Adrenal gland (tissue), 12 donors: ENCODE measurements around the gene ERC2. TPM values are rescaled to one million over a fixed set of nuclear protein-coding genes. Genes with fewer than 3 reads are reported as not detected.

ENCODE experiments used
- DNase-seq, 7 donors: peaks; one replicate each; pipeline ENCODE4 v3.0.0-alpha.2; 2019 to 2020
- H3K27ac ChIP-seq, 5 donors: fragments of 200-600 bp; sonication (generic) in 4 of 5; 1 replicate in 3 of 5; 2 replicates in 2 of 5; pipeline versions ENCODE4 v1.5.1 to v1.8.0; 2016 to 2020; ENCODE audit warnings: mild to moderate bottlenecking in 1 of 5
- H3K27me3 ChIP-seq: fragments of 200-600 bp; 2 replicates; pipeline ENCODE4 v1.8.0; 2021
- H3K36me3 ChIP-seq, 2 donors: fragments of 200-600 bp; replicated peaks in 1 of 2; 1 replicate in 1 of 2; 2 replicates in 1 of 2; pipeline versions ENCODE4 v1.5.1 to v1.8.0; 2018 to 2022
- H3K4me1 ChIP-seq, 2 donors: fragments of 200-600 bp; replicated peaks in 1 of 2; 1 replicate in 1 of 2; 2 replicates in 1 of 2; pipeline versions ENCODE4 v1.5.1 to v1.8.0; 2018 to 2021
- H3K4me3 ChIP-seq, 4 donors: fragments of 200-600 bp; sonication (generic) in 3 of 4; one replicate each; pipeline ENCODE4 v1.5.1; 2016 to 2018
- H3K9me3 ChIP-seq, 3 donors: fragments of 200-600 bp; sonication (generic) in 1 of 3; replicated peaks in 1 of 3; 1 replicate in 2 of 3; 2 replicates in 1 of 3; pipeline versions ENCODE4 v1.5.1 to v1.8.0; 2016 to 2021
- POLR2A ChIP-seq, 2 donors: fragments of 450-650 bp; IDR thresholded peaks; one replicate each; pipeline ENCODE4 v1.6.1; 2017; ENCODE audit warnings: antibody characterized with exemption in 2 of 2, mild to moderate bottlenecking in 2 of 2, moderate library complexity in 1 of 2
- WGBS, 4 donors: extraction: QIAGEN DNeasy Blood & Tissue Kit in 2 of 4; methylation state at CpG; one replicate each; pipeline versions ENCODE4 v1.1.5 to v1.1.7; 2013 to 2017; 5-methylcytosine and 5-hydroxymethylcytosine counted together
- intact Hi-C, 2 donors: fragments of 100-400 bp; cut with DNase I; formaldehyde crosslinking; loops; one replicate each; pipeline versions ENCODE4 v1.14.1 to v1.15.0; 2022 to 2023
- polyA plus RNA-seq, 3 donors: library from polyadenylated mRNA; stranded (reverse); fragments of 200-250 nt in 2 of 3; fragments of 350-450 nt in 1 of 3; fragmentation: Illumina TruSeq in 1 of 3; extraction: RNeasy Lipid Tissue Mini Kit (QIAGEN cat#74804) in 1 of 3; gene quantifications; one replicate each; pipeline ENCODE4 v1.2.3, GENCODE V29; 2013 to 2014
- total RNA-seq, 9 donors: library from RNA; depleted of rRNA in 4 of 9; stranded (reverse); fragments of >200 nt in 4 of 9; fragments of 120-200 nt in 1 of 9; fragmentation: NEBNext Ultra II Directional in 1 of 9; extraction: Animal tissue kit (Norgen Biotek cat#: 25700) in 1 of 9; gene quantifications; one replicate each; pipeline versions ENCODE4 v1.1.0 to v1.2.4, GENCODE V29; 2013 to 2023
- TF ChIP-seq, protein P1 (sequence below), 6 experiments: fragments of 450-650 bp in 4 of 6; fragments of 200-600 bp in 2 of 6; sonication (generic) in 1 of 6; IDR thresholded peaks; 1 replicate in 5 of 6; 2 replicates in 1 of 6; pipeline versions ENCODE4 v1.5.1 to v1.8.0; 2016 to 2021; ENCODE audit warnings: antibody characterized with exemption in 6 of 6, mild to moderate bottlenecking in 2 of 6, moderate library complexity in 1 of 6
- donor health status: healthy with polysubstance abuse.
- donor health status: Bipolar disorder and iron deficiency.
- donor health status: DM: yes; HTN: yes; CAD: no.
- donor health status: DM: no; HTN: no; CAD: no.
- donor health status: DM: no; HTN: no; CAD: no.
- donor health status: DM: yes; HTN: yes; CAD: no.

The ERC2 gene
- total and polyA plus RNA-seq, 12 donors = 0.47 to 5.8 (median 1.5) TPM

GRCh38 chr3:55588146-55588765, 880.0 kb downstream of the ERC2 start:
- Histone ChIP-seq H3K36me3 (no peaks in the 10 kb centered on the region), H3K27ac (no peak overlapping the region), H3K4me1 (no peaks in the 10 kb centered on the region), H3K4me3 (no peak overlapping the region), H3K9me3 (no peaks in the 10 kb centered on the region), H3K27me3 (no peaks in the 10 kb centered on the region)
- no peak for DNase-seq
- no peak for TF ChIP-seq POLR2A (IDR thresholded peaks at IDR 0.05)
- 69 to 78% (median 74%) methylated on average over 10 of the region's 10 CpGs for WGBS, 4 donors
- intact Hi-C loops = no loop called here

- TF ChIP-seq POLR2A (IDR thresholded peaks at IDR 0.05) = no peak
- TF ChIP-seq, protein P1, sequence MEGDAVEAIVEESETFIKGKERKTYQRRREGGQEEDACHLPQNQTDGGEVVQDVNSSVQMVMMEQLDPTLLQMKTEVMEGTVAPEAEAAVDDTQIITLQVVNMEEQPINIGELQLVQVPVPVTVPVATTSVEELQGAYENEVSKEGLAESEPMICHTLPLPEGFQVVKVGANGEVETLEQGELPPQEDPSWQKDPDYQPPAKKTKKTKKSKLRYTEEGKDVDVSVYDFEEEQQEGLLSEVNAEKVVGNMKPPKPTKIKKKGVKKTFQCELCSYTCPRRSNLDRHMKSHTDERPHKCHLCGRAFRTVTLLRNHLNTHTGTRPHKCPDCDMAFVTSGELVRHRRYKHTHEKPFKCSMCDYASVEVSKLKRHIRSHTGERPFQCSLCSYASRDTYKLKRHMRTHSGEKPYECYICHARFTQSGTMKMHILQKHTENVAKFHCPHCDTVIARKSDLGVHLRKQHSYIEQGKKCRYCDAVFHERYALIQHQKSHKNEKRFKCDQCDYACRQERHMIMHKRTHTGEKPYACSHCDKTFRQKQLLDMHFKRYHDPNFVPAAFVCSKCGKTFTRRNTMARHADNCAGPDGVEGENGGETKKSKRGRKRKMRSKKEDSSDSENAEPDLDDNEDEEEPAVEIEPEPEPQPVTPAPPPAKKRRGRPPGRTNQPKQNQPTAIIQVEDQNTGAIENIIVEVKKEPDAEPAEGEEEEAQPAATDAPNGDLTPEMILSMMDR (IDR thresholded peaks at IDR 0.05) = no peak
- no peak for DNase-seq
- Histone ChIP-seq H3K4me1 (no peaks in the 10 kb centered on the region), H3K4me3 (no peak overlapping the region), H3K27me3 (no peaks in the 10 kb centered on the region), H3K27ac (no peak overlapping the region), H3K36me3 (no peaks in the 10 kb centered on the region), H3K9me3 (no peaks in the 10 kb centered on the region)
- 70 to 78% (median 74%) methylated on average over 9 of the region's 9 CpGs for WGBS, 4 donors
- intact Hi-C loops = no loop called here
These were observed 882.4 kb downstream of the ERC2 start for GRCh38 chr3:55585856-55586255.

DNA sequence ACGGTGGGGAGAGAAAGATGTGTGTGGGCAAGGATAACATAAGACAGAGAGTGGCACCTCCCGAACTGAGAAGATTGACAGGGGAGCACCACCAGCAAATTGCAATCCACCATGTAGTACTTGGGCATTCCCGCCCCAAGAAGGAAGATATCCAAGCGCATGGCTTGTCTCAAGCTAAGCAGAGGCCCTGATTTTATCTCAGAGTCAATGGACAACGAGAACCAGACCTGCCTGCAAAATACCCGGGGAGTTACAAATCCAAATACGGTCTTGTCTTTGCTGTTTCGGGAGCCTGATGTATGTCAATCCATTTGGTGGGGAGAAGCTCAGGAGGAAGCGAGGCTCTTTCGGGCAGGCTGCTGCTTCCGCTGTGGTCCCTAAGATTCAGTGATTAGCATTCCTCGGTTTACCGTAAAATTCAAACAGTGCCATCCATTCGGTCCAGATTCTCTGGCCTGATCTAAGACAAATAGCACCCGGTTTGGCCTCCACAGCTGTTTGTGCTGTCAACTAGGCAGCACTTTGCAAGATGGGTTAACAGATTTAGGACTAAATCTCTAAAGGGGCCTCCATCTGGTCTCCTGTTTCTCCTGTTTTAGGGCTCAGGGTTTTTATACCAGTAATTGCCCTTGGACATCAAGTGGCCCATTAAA, 883.4 kb downstream of the ERC2 start:
- Histone ChIP-seq H3K4me1 (no peaks in the 10 kb centered on the region), H3K9me3 (no peaks in the 10 kb centered on the region), H3K36me3 (no peaks in the 10 kb centered on the region), H3K27ac (no peak overlapping the region), H3K4me3 (no peak overlapping the region), H3K27me3 (no peaks in the 10 kb centered on the region)
- intact Hi-C loops = no loop called here
- DNase-seq = no peak
- WGBS, 4 donors = 80 to 93% (median 83%) methylated on average over 15 of the region's 15 CpGs
- TF ChIP-seq, protein P1 (IDR thresholded peaks at IDR 0.05) = no peak
- no peak for TF ChIP-seq POLR2A (IDR thresholded peaks at IDR 0.05)

- no peaks in the 10 kb centered on the region for H3K27me3 ChIP-seq
- WGBS, 4 donors = 88 to 95% (median 90%) methylated on average over 2 to 3 of the region's 3 CpGs
- no peaks in the 10 kb centered on the region for H3K9me3 ChIP-seq
- intact Hi-C loops = no loop called here
- H3K4me1 ChIP-seq = no peaks in the 10 kb centered on the region
- no peak overlapping the region for H3K4me3 ChIP-seq
- no peaks in the 10 kb centered on the region for H3K36me3 ChIP-seq
- H3K27ac ChIP-seq = no peak overlapping the region
- TF ChIP-seq POLR2A (IDR thresholded peaks at IDR 0.05) = no peak
- TF ChIP-seq, protein P1 (IDR thresholded peaks at IDR 0.05) = no peak
- DNase-seq = no peak
These were observed 884.2 kb downstream of the ERC2 start for GRCh38 chr3:55584030-55584429.

GRCh38 chr3:55583475-55583874, 884.8 kb downstream of the ERC2 start:
- no peak for TF ChIP-seq POLR2A (IDR thresholded peaks at IDR 0.05)
- no peaks in the 10 kb centered on the region for H3K36me3 ChIP-seq
- intact Hi-C loops = no loop called here
- WGBS, 4 donors = 63 to 80% (median 65%) methylated on average over 2 to 3 of the region's 3 CpGs
- no peaks in the 10 kb centered on the region for H3K27me3 ChIP-seq
- H3K27ac ChIP-seq = no peak overlapping the region
- H3K9me3 ChIP-seq = no peaks in the 10 kb centered on the region
- DNase-seq = no peak
- no peak overlapping the region for H3K4me3 ChIP-seq
- no peaks in the 10 kb centered on the region for H3K4me1 ChIP-seq
